Ammon's horn (tissue), 1 donor: Measurements from ENCODE around the gene EFCAB6.
A peak's percentile ranks its signal among the peaks of the same experiment; 100 is the strongest.

Source experiments
- DNase-seq: peaks from one replicate; pipeline ENCODE4 v3.0.0-alpha.2; 2016; ENCODE audit warnings: low spot score

The EFCAB6 gene

GRCh38 chr22:43812149-43812842 is at the start of gene EFCAB6:
Gene EFCAB6 (minus strand): TSS chr22:43812305. CDS start chr22:43782318, 29,987 bp downstream.
- peak; percentile 96 for DNase-seq

GRCh38 chr22:43861529-43861928 is 49.4 kb upstream of the EFCAB6 start:
- peak; percentile 25 for DNase-seq

- DNase-seq: no peak
These were observed 48.7 kb upstream of the EFCAB6 start for GRCh38 chr22:43860831-43861230.

- no peak for DNase-seq
These were observed 48.0 kb upstream of the EFCAB6 start for GRCh38 chr22:43860126-43860525.

- DNase-seq: no peak
These were observed 47.5 kb upstream of the EFCAB6 start for GRCh38 chr22:43859621-43860020.

- DNase-seq: no peak
These were observed 47.1 kb upstream of the EFCAB6 start for GRCh38 chr22:43859176-43859575.

- DNase-seq: no peak
These were observed 46.2 kb upstream of the EFCAB6 start for GRCh38 chr22:43858156-43858895.

- DNase-seq: no peak
These were observed 45.3 kb upstream of the EFCAB6 start for GRCh38 chr22:43857367-43857766.

- no peak for DNase-seq
These were observed 43.3 kb upstream of the EFCAB6 start for GRCh38 chr22:43855431-43855830.

- DNase-seq: no peak
These were observed 42.7 kb upstream of the EFCAB6 start for GRCh38 chr22:43854786-43855271.

- no peak for DNase-seq
These were observed 42.1 kb upstream of the EFCAB6 start for GRCh38 chr22:43854121-43854785.

GRCh38 chr22:43853328-43853931 is 41.3 kb upstream of the EFCAB6 start:
- DNase-seq: no peak

- DNase-seq: peak; percentile 33
These were observed 40.6 kb upstream of the EFCAB6 start for GRCh38 chr22:43852573-43853327.

- no peak for DNase-seq
These were observed 39.8 kb upstream of the EFCAB6 start for GRCh38 chr22:43851979-43852307.

- no peak for DNase-seq
These were observed 39.2 kb upstream of the EFCAB6 start for GRCh38 chr22:43851058-43851978.

- no peak for DNase-seq
These were observed 38.4 kb upstream of the EFCAB6 start for GRCh38 chr22:43850529-43850928.

- DNase-seq: no peak
These were observed 37.6 kb upstream of the EFCAB6 start for GRCh38 chr22:43849731-43850130.

- no peak for DNase-seq
These were observed 36.5 kb upstream of the EFCAB6 start for GRCh38 chr22:43848366-43849171.

- DNase-seq: no peak
These were observed 35.5 kb upstream of the EFCAB6 start for GRCh38 chr22:43847376-43848289.
